GM21576 (cell line): ENCODE data around the gene TPK1.
"Not testable (repeated sequence)": the region's sequence is repeated elsewhere in the genome, so short reads cannot be mapped to it uniquely, and the experiment has no call there.

Experiments
- ATAC-seq: cut with Tn5 transposase; IDR thresholded peaks from one replicate; pipeline ENCODE4 v1.9.1; 2021; ENCODE audit warnings: mild to moderate bottlenecking, moderate library complexity; ENCODE audit not compliant: unreplicated experiment

TPK1 gene

GRCh38 chr7:144780071-144780608 is 55.7 kb downstream of the TPK1 start:
- ATAC-seq, result no peak

- not testable (repeated sequence) for ATAC-seq
Observed at GRCh38 chr7:144777889-144778288, 58.0 kb downstream of the TPK1 start.

GRCh38 chr7:144777005-144777839 is 58.6 kb downstream of the TPK1 start:
- ATAC-seq, result no peak

- ATAC-seq, result no peak
Observed at GRCh38 chr7:144776447-144776846, 59.4 kb downstream of the TPK1 start.

GRCh38 chr7:144775749-144776148 is 60.1 kb downstream of the TPK1 start:
- no peak for ATAC-seq

- no peak for ATAC-seq
Observed at GRCh38 chr7:144771927-144772326, 63.9 kb downstream of the TPK1 start.

- no peak for ATAC-seq
Observed at GRCh38 chr7:144771174-144771573, 64.7 kb downstream of the TPK1 start.

GRCh38 chr7:144769352-144769751 is 66.5 kb downstream of the TPK1 start:
- no peak for ATAC-seq

- ATAC-seq, result no peak
Observed at GRCh38 chr7:144768633-144769032, 67.2 kb downstream of the TPK1 start.

GRCh38 chr7:144763291-144763690 is 72.6 kb downstream of the TPK1 start:
- no peak for ATAC-seq

GRCh38 chr7:144762853-144763252 is 73.0 kb downstream of the TPK1 start:
- no peak for ATAC-seq

- ATAC-seq, result no peak
Observed at GRCh38 chr7:144761493-144761892, 74.4 kb downstream of the TPK1 start.

- ATAC-seq, result no peak
Observed at GRCh38 chr7:144759653-144760052, 76.2 kb downstream of the TPK1 start.

GRCh38 chr7:144747936-144748335 is 87.9 kb downstream of the TPK1 start:
- ATAC-seq, result no peak

GRCh38 chr7:144738708-144739314 is 97.0 kb downstream of the TPK1 start:
- peak; percentile 87 for ATAC-seq

- no peak for ATAC-seq
Observed at GRCh38 chr7:144738146-144738545, 97.7 kb downstream of the TPK1 start.

- ATAC-seq, result no peak
Observed at GRCh38 chr7:144736880-144737493, 98.9 kb downstream of the TPK1 start.

GRCh38 chr7:144735505-144736276 is 100.2 kb downstream of the TPK1 start:
- ATAC-seq, result no peak

- ATAC-seq, result no peak
Observed at GRCh38 chr7:144731661-144732351, 104.0 kb downstream of the TPK1 start.

- no peak for ATAC-seq
Observed at GRCh38 chr7:144730224-144730623, 105.6 kb downstream of the TPK1 start.
